ENCODE results near the gene CCHCR1. TPM values are rescaled to one million over a fixed set of nuclear protein-coding genes. Genes with fewer than 3 reads are reported as not detected.
A peak's percentile ranks its signal among the peaks of the same experiment; 100 is the strongest.

CCHCR1 gene
- total RNA-seq, 5 donors from 2014 or later (not counting 1 experiment from before 2014, with no cell fraction given) = 20.7 to 38.6 (median 28.1) TPM

DNA sequence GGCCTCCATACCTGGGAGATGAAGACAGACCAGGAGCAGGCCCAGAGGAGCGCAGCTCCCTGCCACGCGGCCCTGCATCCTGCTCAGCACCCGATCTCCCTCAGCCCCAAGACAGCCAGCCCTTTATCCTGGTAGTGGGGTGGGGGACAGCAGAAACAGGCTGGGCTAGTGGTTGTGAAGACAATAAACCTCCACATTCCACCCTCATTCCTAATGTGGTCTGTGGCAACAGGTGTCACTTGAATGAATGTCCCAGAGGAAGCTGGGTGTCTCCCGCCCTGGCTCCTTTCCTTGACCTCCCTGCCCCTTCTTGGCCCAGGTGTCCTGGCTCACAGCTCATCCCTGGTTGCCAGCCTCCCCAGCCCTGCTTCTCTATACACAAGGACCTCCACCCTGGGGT, 45.1 kb downstream of the CCHCR1 start, which contains the start of gene C6orf15:
TSS of gene C6orf15 (minus strand) at position 98 of the 400 bp plus-strand sequence. CDS start at position 78, 20 bp downstream.
- 100% methylated on average over 1 of the region's 5 CpGs for WGBS (ENCODE audit: insufficient coverage)
- H3K27me3 Mint-ChIP-seq = peaks cover 7 to 31% of the 10 kb centered on the region in 2 donors
- ChIA-PET CTCF (no interaction called here), POLR2A (no interaction called here)
- H3K27ac ChIP-seq (ENCODE audit: low read length) = no peak within 1 kb of the TSS
- peaks cover 0 to 9% of the 10 kb centered on the region in 2 experiments for H3K4me1 ChIP-seq (ENCODE audit: control insufficient read depth in 1 of 2, extremely low read depth in 1 of 2, insufficient read depth in 2 of 2, low read length in 2 of 2)
- DNase-seq (no peak), ATAC-seq (replicated peaks in 1 of 4) (no peak)
- H3K4me1 Mint-ChIP-seq = peaks cover 4 to 14% (median 5%) of the 10 kb centered on the region in 3 donors
- no peak within 1 kb of the TSS for H3K4me3 ChIP-seq (ENCODE audit: control insufficient read depth in 1 of 2, extremely low read depth in 1 of 2, low read length in 1 of 2)
- H3K27me3 ChIP-seq (replicated peaks in 1 of 2; ENCODE audit: control insufficient read depth in 2 of 2, extremely low read depth in 1 of 2, insufficient read depth in 2 of 2, low read length in 1 of 2) = peaks cover 0 to 54% of the 10 kb centered on the region in 2 experiments
- peak within 1 kb of the TSS in 1 of 2 donors; percentile 19 for H3K27ac Mint-ChIP-seq
- no peaks in the 10 kb centered on the region for H3K9me3 ChIP-seq
- no peaks in the 10 kb centered on the region for H3K9me3 Mint-ChIP-seq
- no peak within 1 kb of the TSS for H3K4me3 Mint-ChIP-seq
- no peaks in the 10 kb centered on the region for H3K36me3 Mint-ChIP-seq
- no peaks in the 10 kb centered on the region for H3K36me3 ChIP-seq (ENCODE audit: control insufficient read depth in 2 of 2, extremely low read depth in 1 of 2, insufficient read depth in 1 of 2, low read length in 1 of 2)

GRCh38 chr6:31111712-31112111, 45.9 kb downstream of the CCHCR1 start:
- CTCF ChIA-PET = no interaction called here
- H3K4me1 Mint-ChIP-seq = peaks cover 4 to 14% (median 5%) of the 10 kb centered on the region in 3 donors

DNA sequence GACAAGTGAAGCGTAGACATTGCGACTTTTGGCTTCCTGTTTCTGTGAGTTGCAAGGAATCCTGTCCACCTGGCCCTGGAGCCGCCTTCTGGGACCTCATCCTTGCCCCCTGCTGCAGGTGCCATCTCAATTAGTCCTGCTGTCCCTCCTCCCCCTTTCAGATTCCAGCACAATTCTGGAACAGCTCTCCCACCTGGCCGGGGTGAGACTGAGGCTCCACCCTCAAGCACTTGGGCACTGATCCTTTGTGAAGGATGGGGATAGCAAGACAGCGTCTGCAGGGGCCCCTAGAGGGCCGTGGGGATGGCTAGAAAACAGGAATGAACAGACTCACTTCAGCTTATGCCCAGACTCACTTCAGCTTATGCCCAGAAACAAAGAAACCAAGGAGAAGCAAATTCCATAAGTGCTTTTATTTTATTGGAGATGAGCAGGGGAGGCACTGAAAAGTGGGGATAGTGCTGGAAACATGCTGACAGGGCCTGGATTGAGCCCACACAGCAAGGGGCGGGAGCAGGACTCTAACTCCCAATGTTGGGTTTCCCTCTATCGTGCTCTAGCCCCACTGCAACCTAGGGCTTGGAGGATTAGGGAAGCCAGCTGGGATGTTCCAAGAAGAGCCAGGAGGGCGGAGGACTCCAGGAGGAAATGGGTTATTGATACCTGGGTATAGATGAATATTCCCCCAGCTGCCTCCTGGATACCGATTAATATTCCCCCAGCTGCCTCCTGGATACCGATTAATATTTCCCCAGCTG, 46.6 kb downstream of the CCHCR1 start:
- H3K4me3 Mint-ChIP-seq = no peak overlapping the region
- Histone ChIP-seq H3K9me3 (no peaks in the 10 kb centered on the region), H3K27me3 (replicated peaks in 1 of 2; ENCODE audit: control insufficient read depth in 2 of 2, extremely low read depth in 1 of 2, insufficient read depth in 2 of 2, low read length in 1 of 2) (peaks cover 0 to 40% of the 10 kb centered on the region in 2 experiments), H3K36me3 (ENCODE audit: control insufficient read depth in 2 of 2, extremely low read depth in 1 of 2, insufficient read depth in 1 of 2, low read length in 1 of 2) (no peaks in the 10 kb centered on the region), H3K27ac (ENCODE audit: low read length) (no peak overlapping the region), H3K4me1 (ENCODE audit: control insufficient read depth in 1 of 2, extremely low read depth in 1 of 2, insufficient read depth in 2 of 2, low read length in 2 of 2) (peaks cover 0 to 9% of the 10 kb centered on the region in 2 experiments), H3K4me3 (ENCODE audit: control insufficient read depth in 1 of 2, extremely low read depth in 1 of 2, low read length in 1 of 2) (no peak overlapping the region)
- no peak for DNase-seq
- POLR2A ChIA-PET = no interaction called here
- H3K9me3 Mint-ChIP-seq = no peaks in the 10 kb centered on the region
- no peaks in the 10 kb centered on the region for H3K36me3 Mint-ChIP-seq
- peaks cover 6 to 26% of the 10 kb centered on the region in 2 donors for H3K27me3 Mint-ChIP-seq
- CTCF ChIA-PET = no interaction called here
- H3K4me1 Mint-ChIP-seq = peaks cover 4 to 14% (median 5%) of the 10 kb centered on the region in 3 donors
- no peak overlapping the region for H3K27ac Mint-ChIP-seq
- 100% methylated on average over 1 of the region's 11 CpGs for WGBS (ENCODE audit: insufficient coverage)
- no peak for ATAC-seq (replicated peaks in 1 of 4)

More at GRCh38 chr6:31111712-31112111, 45.9 kb downstream of the CCHCR1 start:
- H3K27ac ChIP-seq (ENCODE audit: low read length) = no peak overlapping the region
- no peaks in the 10 kb centered on the region for H3K36me3 Mint-ChIP-seq
- no peaks in the 10 kb centered on the region for H3K9me3 Mint-ChIP-seq
- no peak for ATAC-seq (replicated peaks in 1 of 4)
- POLR2A ChIA-PET = no interaction called here
- peaks cover 7 to 30% of the 10 kb centered on the region in 2 donors for H3K27me3 Mint-ChIP-seq
- H3K27me3 ChIP-seq (replicated peaks in 1 of 2; ENCODE audit: control insufficient read depth in 2 of 2, extremely low read depth in 1 of 2, insufficient read depth in 2 of 2, low read length in 1 of 2) = peaks cover 0 to 47% of the 10 kb centered on the region in 2 experiments
- H3K4me3 ChIP-seq (ENCODE audit: control insufficient read depth in 1 of 2, extremely low read depth in 1 of 2, low read length in 1 of 2) = no peak overlapping the region
- H3K4me1 ChIP-seq (ENCODE audit: control insufficient read depth in 1 of 2, extremely low read depth in 1 of 2, insufficient read depth in 2 of 2, low read length in 2 of 2) = peaks cover 0 to 9% of the 10 kb centered on the region in 2 experiments
- no peaks in the 10 kb centered on the region for H3K9me3 ChIP-seq
- no peak overlapping the region for H3K27ac Mint-ChIP-seq
- WGBS (ENCODE audit: insufficient coverage) = 85% methylated on average over 7 of the region's 13 CpGs
- no peak overlapping the region for H3K4me3 Mint-ChIP-seq
- DNase-seq = no peak
- no peaks in the 10 kb centered on the region for H3K36me3 ChIP-seq (ENCODE audit: control insufficient read depth in 2 of 2, extremely low read depth in 1 of 2, insufficient read depth in 1 of 2, low read length in 1 of 2)

- H3K4me1 Mint-ChIP-seq = peaks cover 4 to 6% (median 5%) of the 10 kb centered on the region in 3 donors
- no peak overlapping the region for H3K4me3 ChIP-seq (ENCODE audit: control insufficient read depth in 1 of 2, extremely low read depth in 1 of 2, low read length in 1 of 2)
- ChIA-PET CTCF (no interaction called here), POLR2A (no interaction called here)
- H3K27me3 ChIP-seq (replicated peaks in 1 of 2; ENCODE audit: control insufficient read depth in 2 of 2, extremely low read depth in 1 of 2, insufficient read depth in 2 of 2, low read length in 1 of 2) = peaks cover 0 to 27% of the 10 kb centered on the region in 2 experiments
- no peaks in the 10 kb centered on the region for H3K36me3 Mint-ChIP-seq
- H3K36me3 ChIP-seq (ENCODE audit: control insufficient read depth in 2 of 2, extremely low read depth in 1 of 2, insufficient read depth in 1 of 2, low read length in 1 of 2) = no peaks in the 10 kb centered on the region
- H3K9me3 ChIP-seq = no peaks in the 10 kb centered on the region
- no peak for DNase-seq
- WGBS (ENCODE audit: insufficient coverage) = 81% methylated on average over 3 of the region's 4 CpGs
- H3K27ac Mint-ChIP-seq = no peak overlapping the region
- no peak overlapping the region for H3K27ac ChIP-seq (ENCODE audit: low read length)
- no peaks in the 10 kb centered on the region for H3K4me1 ChIP-seq (ENCODE audit: control insufficient read depth in 1 of 2, extremely low read depth in 1 of 2, insufficient read depth in 2 of 2, low read length in 2 of 2)
- peaks cover 0 to 10% of the 10 kb centered on the region in 2 donors for H3K27me3 Mint-ChIP-seq
- H3K4me3 Mint-ChIP-seq = no peak overlapping the region
- no peaks in the 10 kb centered on the region for H3K9me3 Mint-ChIP-seq
- no peak for ATAC-seq (replicated peaks in 1 of 4)
Observed at GRCh38 chr6:31107052-31107451, 50.5 kb downstream of the CCHCR1 start.

- ChIA-PET POLR2A (interaction anchor here in 1 of 2 donors (0.6 kb wide), 1 partner anchor 636 kb away, joined by 4 read pairs; no protein-coding TSS in a partner anchor), CTCF (interaction anchor here in 1 of 2 donors (0.8 kb wide), 1 partner anchor 16 kb away, joined by 3 read pairs; no protein-coding TSS in a partner anchor)
- no peak for ATAC-seq (replicated peaks in 1 of 4)
- H3K27ac Mint-ChIP-seq = no peak overlapping the region
- no peak for DNase-seq
- no peaks in the 10 kb centered on the region for H3K27me3 ChIP-seq (replicated peaks in 1 of 2; ENCODE audit: control insufficient read depth in 2 of 2, extremely low read depth in 1 of 2, insufficient read depth in 2 of 2, low read length in 1 of 2)
- H3K27me3 Mint-ChIP-seq = no peaks in the 10 kb centered on the region
- no peaks in the 10 kb centered on the region for H3K4me1 ChIP-seq (ENCODE audit: control insufficient read depth in 1 of 2, extremely low read depth in 1 of 2, insufficient read depth in 2 of 2, low read length in 2 of 2)
- H3K9me3 Mint-ChIP-seq = no peaks in the 10 kb centered on the region
- H3K4me3 Mint-ChIP-seq = no peak overlapping the region
- no peaks in the 10 kb centered on the region for H3K9me3 ChIP-seq
- WGBS (ENCODE audit: insufficient coverage) = 100% methylated on average over 2 of the region's 2 CpGs
- H3K4me3 ChIP-seq (ENCODE audit: control insufficient read depth in 1 of 2, extremely low read depth in 1 of 2, low read length in 1 of 2) = no peak overlapping the region
- H3K36me3 ChIP-seq (ENCODE audit: control insufficient read depth in 2 of 2, extremely low read depth in 1 of 2, insufficient read depth in 1 of 2, low read length in 1 of 2) = no peaks in the 10 kb centered on the region
- H3K36me3 Mint-ChIP-seq = no peaks in the 10 kb centered on the region
- no peak overlapping the region for H3K27ac ChIP-seq (ENCODE audit: low read length)
- H3K4me1 Mint-ChIP-seq = peaks cover 4 to 12% (median 9%) of the 10 kb centered on the region in 3 donors
Observed at GRCh38 chr6:31103136-31103535, 54.5 kb downstream of the CCHCR1 start.

- CTCF ChIA-PET = interaction anchor here in 1 of 2 donors (0.6 kb wide), 1 partner anchor 124 kb away, joined by 4 read pairs; no protein-coding TSS in a partner anchor
- no peaks in the 10 kb centered on the region for H3K27me3 ChIP-seq (replicated peaks in 1 of 2; ENCODE audit: control insufficient read depth in 2 of 2, extremely low read depth in 1 of 2, insufficient read depth in 2 of 2, low read length in 1 of 2)
- ATAC-seq (replicated peaks in 1 of 4) (no peak), DNase-seq (no peak)
- Mint-ChIP-seq H3K4me1 (peaks cover 44 to 55% (median 51%) of the 10 kb centered on the region in 3 donors), H3K9me3 (no peaks in the 10 kb centered on the region), H3K27me3 (no peaks in the 10 kb centered on the region), H3K27ac (peak overlapping the region in 1 of 2 donors; percentile 16), H3K4me3 (no peak overlapping the region), H3K36me3 (no peaks in the 10 kb centered on the region)
- H3K27ac ChIP-seq (ENCODE audit: low read length) = no peak overlapping the region
- POLR2A ChIA-PET = no interaction called here
- WGBS (ENCODE audit: insufficient coverage) = no CpG with 5 or more reads among the region's 4 CpGs
- no peak overlapping the region for H3K4me3 ChIP-seq (ENCODE audit: control insufficient read depth in 1 of 2, extremely low read depth in 1 of 2, low read length in 1 of 2)
- no peaks in the 10 kb centered on the region for H3K36me3 ChIP-seq (ENCODE audit: control insufficient read depth in 2 of 2, extremely low read depth in 1 of 2, insufficient read depth in 1 of 2, low read length in 1 of 2)
- peaks cover 13 to 41% of the 10 kb centered on the region in 2 experiments for H3K4me1 ChIP-seq (ENCODE audit: control insufficient read depth in 1 of 2, extremely low read depth in 1 of 2, insufficient read depth in 2 of 2, low read length in 2 of 2)
- no peaks in the 10 kb centered on the region for H3K9me3 ChIP-seq
Observed at GRCh38 chr6:31098449-31098938, 59.1 kb downstream of the CCHCR1 start.
